GM23338 (cell line): Measurements from ENCODE around the gene GOLM1. TPM values are rescaled to one million over a fixed set of nuclear protein-coding genes. Genes with fewer than 3 reads are reported as not detected.

Experiments used
- ATAC-seq: fragments of 200-7000 bp; cut with Tn5 transposase; 3 replicates; pipeline ENCODE4 v1.9.1; 2020
- DNase-seq: peaks from one replicate; pipeline ENCODE4 v3.0.0-alpha.2; 2015; ENCODE audit warnings: low spot score
- H2AFZ ChIP-seq: fragments of 200-600 bp; sonication (generic); 2 replicates; pipeline ENCODE4 v1.8.0; 2016; ENCODE audit warnings: antibody characterized with exemption, mild to moderate bottlenecking, moderate library complexity
- H3F3A ChIP-seq: fragments of 200-600 bp; sonication (generic); replicated peaks from 2 replicates; pipeline ENCODE4 v1.8.0; 2017; ENCODE audit warnings: antibody characterized with exemption, mixed run types, low read depth
- H3K27ac ChIP-seq: fragments of 200-600 bp; sonication (generic); 2 replicates; pipeline ENCODE4 v1.6.1; 2016; ENCODE audit warnings: low read depth
- H3K27me3 ChIP-seq: fragments of 200-600 bp; sonication (generic); 2 replicates; pipeline ENCODE4 v1.8.0; 2016; ENCODE audit warnings: mild to moderate bottlenecking, mixed run types, moderate library complexity; ENCODE audit not compliant: insufficient read depth
- H3K36me3 ChIP-seq: fragments of 200-600 bp; sonication (generic); 2 replicates; pipeline ENCODE4 v1.8.0; 2016; ENCODE audit warnings: mild to moderate bottlenecking; ENCODE audit not compliant: insufficient read depth
- H3K4me1 ChIP-seq: fragments of 200-600 bp; sonication (generic); 2 replicates; pipeline ENCODE4 v1.8.0; 2016; ENCODE audit warnings: mild to moderate bottlenecking, moderate library complexity; ENCODE audit not compliant: insufficient read depth
- H3K4me2 ChIP-seq: fragments of 200-600 bp; sonication (generic); 2 replicates; pipeline ENCODE4 v1.7.1; 2017; ENCODE audit warnings: mixed run types
- H3K4me3 ChIP-seq: fragments of 200-600 bp; sonication (generic); 2 replicates; pipeline ENCODE4 v1.6.1; 2016; ENCODE audit warnings: mixed run types
- H3K79me2 ChIP-seq: fragments of 200-600 bp; sonication (generic); replicated peaks from 2 replicates; pipeline ENCODE4 v1.8.0; 2017; ENCODE audit warnings: mild to moderate bottlenecking; ENCODE audit not compliant: insufficient read depth
- H3K9me2 ChIP-seq: fragments of 200-600 bp; sonication (generic); 2 replicates; pipeline ENCODE4 v1.8.0; 2017; ENCODE audit not compliant: insufficient read depth
- H4K20me1 ChIP-seq: fragments of 200-600 bp; sonication (generic); replicated peaks from 2 replicates; pipeline ENCODE4 v1.8.0; 2017; ENCODE audit warnings: mild to moderate bottlenecking; ENCODE audit not compliant: insufficient read depth
- H3K27ac Mint-ChIP-seq: 2 replicates; pipeline ENCODE4 v1.8.0; 2020; ENCODE audit warnings: inconsistent platforms, mild to moderate bottlenecking, moderate library complexity, mixed read lengths
- H3K27me3 Mint-ChIP-seq: 3 replicates; pipeline ENCODE4 v1.8.0; 2022; ENCODE audit warnings: low read depth, mild to moderate bottlenecking, moderate library complexity, mixed read lengths, inconsistent platforms; ENCODE audit not compliant: insufficient read depth, poor library complexity
- H3K36me3 Mint-ChIP-seq: 3 replicates; pipeline ENCODE4 v1.8.0; 2021; ENCODE audit warnings: low read depth, mild to moderate bottlenecking, inconsistent platforms, moderate library complexity, mixed read lengths
- H3K4me1 Mint-ChIP-seq: 3 replicates; pipeline ENCODE4 v1.8.0; 2020; ENCODE audit warnings: mild to moderate bottlenecking, inconsistent platforms, mixed read lengths
- H3K4me3 Mint-ChIP-seq: 3 replicates; pipeline ENCODE4 v1.8.0; 2021; ENCODE audit warnings: moderate library complexity, mild to moderate bottlenecking, inconsistent platforms, mixed read lengths
- H3K9me3 Mint-ChIP-seq: 3 replicates; pipeline ENCODE4 v1.8.0; 2020; ENCODE audit warnings: moderate library complexity, mild to moderate bottlenecking, inconsistent platforms, mixed read lengths
- CREB1 ChIP-seq: fragments of 250-450 bp; sonication (Bioruptor Pico); IDR thresholded peaks from 2 replicates; pipeline ENCODE4 v1.5.0; 2020; ENCODE audit warnings: low read depth, mild to moderate bottlenecking, moderate library complexity
- EZH2 ChIP-seq: fragments of 200-600 bp; sonication (generic); IDR thresholded peaks from one replicate; pipeline ENCODE4 v1.8.0; 2017; ENCODE audit warnings: antibody characterized with exemption, mild to moderate bottlenecking, low read depth; ENCODE audit not compliant: unreplicated experiment
- EZH2phosphoT487 ChIP-seq: fragments of 200-600 bp; sonication (generic); IDR thresholded peaks from one replicate; pipeline ENCODE4 v1.8.1; 2018; ENCODE audit warnings: antibody characterized with exemption; ENCODE audit not compliant: unreplicated experiment
- JUNB ChIP-seq: IDR thresholded peaks from one replicate; pipeline ENCODE4 v1.6.1; 2016; ENCODE audit warnings: antibody characterized with exemption; ENCODE audit not compliant: unreplicated experiment
- NANOG ChIP-seq: IDR thresholded peaks from 2 replicates; pipeline ENCODE4 v1.6.1; 2016; ENCODE audit warnings: antibody characterized with exemption, borderline replicate concordance
- POLR2AphosphoS5 ChIP-seq: IDR thresholded peaks from 2 replicates; pipeline ENCODE4 v1.6.1; 2016; ENCODE audit warnings: antibody characterized with exemption, low read depth
- ZNF114 ChIP-seq: fragments of 250-450 bp; sonication (Bioruptor Pico); IDR thresholded peaks from 2 replicates; pipeline ENCODE4 v1.5.0; 2020; ENCODE audit warnings: mild to moderate bottlenecking, moderate library complexity
- polyA plus RNA-seq: library from polyadenylated mRNA; unstranded; fragments of >200 nt; fragmentation: Nextera tagmentation; extraction: Ambion mirVana; gene quantifications from 2 replicates; pipeline ENCODE4 v1.2.1, GENCODE V29; 2016
- total RNA-seq: library from RNA; depleted of rRNA; stranded (reverse); fragments of >200 nt; shearing (Covaris generic); gene quantifications from 2 replicates; pipeline ENCODE4 v1.2.3, GENCODE V29; 2014
- TF ChIP-seq, protein P1 (sequence below): IDR thresholded peaks from one replicate; pipeline ENCODE4 v1.6.1; 2018; ENCODE audit warnings: antibody characterized with exemption; ENCODE audit not compliant: unreplicated experiment
- TF ChIP-seq, protein P2 (sequence below): IDR thresholded peaks from 2 replicates; pipeline ENCODE4 v1.6.1; 2016; ENCODE audit warnings: antibody characterized with exemption
- TF ChIP-seq, protein P3 (sequence below), 2 experiments: fragments of 200-600 bp in 1 of 2; sonication (generic) in 1 of 2; conservative IDR thresholded peaks; 2 replicates each; pipeline versions ENCODE4 v1.5.1 to v1.6.1; 2016 to 2017; ENCODE audit warnings: antibody characterized with exemption in 2 of 2, low read depth in 2 of 2, mild to moderate bottlenecking in 2 of 2, moderate library complexity in 1 of 2

GOLM1 gene
- total and polyA plus RNA-seq, 2 experiments from 2014 or later = 58.3 to 92.4 TPM

DNA sequence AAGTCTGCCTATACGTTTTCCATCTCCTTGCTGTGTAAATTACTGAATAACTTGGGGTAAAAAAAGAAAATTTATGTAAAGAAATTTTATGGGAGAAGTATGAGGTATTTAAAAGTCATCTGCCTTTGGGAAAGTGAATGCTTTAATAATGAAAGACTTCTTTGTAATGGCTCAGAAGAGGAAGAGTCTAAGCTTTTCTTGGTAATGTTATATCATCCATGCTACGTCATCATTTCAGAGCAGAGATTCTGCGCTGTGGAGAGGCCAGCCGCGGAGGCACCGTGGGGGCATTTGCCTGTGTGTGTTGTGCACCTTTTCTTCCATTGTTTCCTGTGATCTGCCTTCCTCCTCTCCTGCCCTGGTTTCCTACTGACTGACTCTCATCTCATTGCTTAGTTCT, 78.2 kb downstream of the GOLM1 start (continued):
- TF ChIP-seq, protein P1, sequence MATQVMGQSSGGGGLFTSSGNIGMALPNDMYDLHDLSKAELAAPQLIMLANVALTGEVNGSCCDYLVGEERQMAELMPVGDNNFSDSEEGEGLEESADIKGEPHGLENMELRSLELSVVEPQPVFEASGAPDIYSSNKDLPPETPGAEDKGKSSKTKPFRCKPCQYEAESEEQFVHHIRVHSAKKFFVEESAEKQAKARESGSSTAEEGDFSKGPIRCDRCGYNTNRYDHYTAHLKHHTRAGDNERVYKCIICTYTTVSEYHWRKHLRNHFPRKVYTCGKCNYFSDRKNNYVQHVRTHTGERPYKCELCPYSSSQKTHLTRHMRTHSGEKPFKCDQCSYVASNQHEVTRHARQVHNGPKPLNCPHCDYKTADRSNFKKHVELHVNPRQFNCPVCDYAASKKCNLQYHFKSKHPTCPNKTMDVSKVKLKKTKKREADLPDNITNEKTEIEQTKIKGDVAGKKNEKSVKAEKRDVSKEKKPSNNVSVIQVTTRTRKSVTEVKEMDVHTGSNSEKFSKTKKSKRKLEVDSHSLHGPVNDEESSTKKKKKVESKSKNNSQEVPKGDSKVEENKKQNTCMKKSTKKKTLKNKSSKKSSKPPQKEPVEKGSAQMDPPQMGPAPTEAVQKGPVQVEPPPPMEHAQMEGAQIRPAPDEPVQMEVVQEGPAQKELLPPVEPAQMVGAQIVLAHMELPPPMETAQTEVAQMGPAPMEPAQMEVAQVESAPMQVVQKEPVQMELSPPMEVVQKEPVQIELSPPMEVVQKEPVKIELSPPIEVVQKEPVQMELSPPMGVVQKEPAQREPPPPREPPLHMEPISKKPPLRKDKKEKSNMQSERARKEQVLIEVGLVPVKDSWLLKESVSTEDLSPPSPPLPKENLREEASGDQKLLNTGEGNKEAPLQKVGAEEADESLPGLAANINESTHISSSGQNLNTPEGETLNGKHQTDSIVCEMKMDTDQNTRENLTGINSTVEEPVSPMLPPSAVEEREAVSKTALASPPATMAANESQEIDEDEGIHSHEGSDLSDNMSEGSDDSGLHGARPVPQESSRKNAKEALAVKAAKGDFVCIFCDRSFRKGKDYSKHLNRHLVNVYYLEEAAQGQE = no peak
- TF ChIP-seq NANOG (no peak), POLR2AphosphoS5 (no peak), CREB1 (CRISPR knock-in tag) (no peak), EZH2 (no peak), EZH2phosphoT487 (no peak)
- TF ChIP-seq, protein P2, sequence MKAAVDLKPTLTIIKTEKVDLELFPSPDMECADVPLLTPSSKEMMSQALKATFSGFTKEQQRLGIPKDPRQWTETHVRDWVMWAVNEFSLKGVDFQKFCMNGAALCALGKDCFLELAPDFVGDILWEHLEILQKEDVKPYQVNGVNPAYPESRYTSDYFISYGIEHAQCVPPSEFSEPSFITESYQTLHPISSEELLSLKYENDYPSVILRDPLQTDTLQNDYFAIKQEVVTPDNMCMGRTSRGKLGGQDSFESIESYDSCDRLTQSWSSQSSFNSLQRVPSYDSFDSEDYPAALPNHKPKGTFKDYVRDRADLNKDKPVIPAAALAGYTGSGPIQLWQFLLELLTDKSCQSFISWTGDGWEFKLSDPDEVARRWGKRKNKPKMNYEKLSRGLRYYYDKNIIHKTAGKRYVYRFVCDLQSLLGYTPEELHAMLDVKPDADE = no peak

DNA sequence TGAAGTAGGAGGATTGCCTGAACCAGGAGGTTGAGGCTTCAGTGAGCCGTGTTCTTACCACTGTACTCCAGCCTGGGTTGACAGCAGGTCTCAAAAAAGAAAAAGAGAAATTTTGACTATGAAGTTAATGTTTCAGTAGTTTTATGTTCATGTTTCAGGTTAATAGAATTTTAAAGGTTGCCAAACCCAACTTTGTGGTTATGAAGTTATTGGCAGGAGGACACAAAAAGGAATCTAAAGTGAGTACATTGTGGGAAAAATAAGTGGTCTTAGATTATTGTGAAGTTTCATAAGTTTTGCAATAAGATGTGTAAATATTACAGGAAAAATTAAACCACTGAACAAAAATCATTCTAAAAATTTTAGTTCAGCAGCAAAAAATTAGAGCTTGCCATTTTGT, 78.6 kb downstream of the GOLM1 start:
- no peak for ATAC-seq
- peaks cover 64% of the 10 kb centered on the region for H3K36me3 Mint-ChIP-seq

DNA sequence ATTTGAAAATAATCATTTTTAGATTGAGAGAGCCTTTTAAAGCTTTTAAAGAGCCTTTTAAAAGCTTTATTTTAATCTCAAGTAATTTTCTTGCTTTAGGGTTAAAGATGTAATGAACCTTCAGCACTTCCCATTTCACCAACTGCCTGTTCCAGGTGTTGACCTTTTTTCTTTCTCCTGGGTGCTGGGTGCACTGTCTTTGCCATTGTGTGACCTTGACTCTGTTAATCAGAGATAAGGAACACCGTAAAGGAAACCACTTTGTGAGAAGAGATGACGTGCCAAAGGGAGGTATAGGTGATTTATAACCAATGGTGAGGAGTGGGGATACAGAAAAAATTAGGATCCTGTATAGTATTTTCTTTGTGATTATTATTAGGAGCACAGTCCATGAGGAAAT, 90.2 kb downstream of the GOLM1 start:
- Mint-ChIP-seq H3K9me3 (peaks cover 16% of the 10 kb centered on the region; the same call in 2 of the 3 replicates), H3K4me1 (no peaks in the 10 kb centered on the region), H3K27ac (no peak overlapping the region), H3K36me3 (peaks cover 72% of the 10 kb centered on the region), H3K4me3 (no peak overlapping the region), H3K27me3 (no peaks in the 10 kb centered on the region)
- no peak overlapping the region for H2AFZ ChIP-seq
- no peak for DNase-seq
- no peaks in the 10 kb centered on the region for H3K27me3 ChIP-seq
- H3F3A ChIP-seq = no peaks in the 10 kb centered on the region
- peaks cover 46% of the 10 kb centered on the region for H3K36me3 ChIP-seq
- H3K79me2 ChIP-seq = no peaks in the 10 kb centered on the region
- H3K27ac ChIP-seq = no peak overlapping the region
- TF ChIP-seq POLR2AphosphoS5 (no peak), EZH2 (no peak), JUNB (no peak), NANOG (no peak)
- TF ChIP-seq, protein P3, sequence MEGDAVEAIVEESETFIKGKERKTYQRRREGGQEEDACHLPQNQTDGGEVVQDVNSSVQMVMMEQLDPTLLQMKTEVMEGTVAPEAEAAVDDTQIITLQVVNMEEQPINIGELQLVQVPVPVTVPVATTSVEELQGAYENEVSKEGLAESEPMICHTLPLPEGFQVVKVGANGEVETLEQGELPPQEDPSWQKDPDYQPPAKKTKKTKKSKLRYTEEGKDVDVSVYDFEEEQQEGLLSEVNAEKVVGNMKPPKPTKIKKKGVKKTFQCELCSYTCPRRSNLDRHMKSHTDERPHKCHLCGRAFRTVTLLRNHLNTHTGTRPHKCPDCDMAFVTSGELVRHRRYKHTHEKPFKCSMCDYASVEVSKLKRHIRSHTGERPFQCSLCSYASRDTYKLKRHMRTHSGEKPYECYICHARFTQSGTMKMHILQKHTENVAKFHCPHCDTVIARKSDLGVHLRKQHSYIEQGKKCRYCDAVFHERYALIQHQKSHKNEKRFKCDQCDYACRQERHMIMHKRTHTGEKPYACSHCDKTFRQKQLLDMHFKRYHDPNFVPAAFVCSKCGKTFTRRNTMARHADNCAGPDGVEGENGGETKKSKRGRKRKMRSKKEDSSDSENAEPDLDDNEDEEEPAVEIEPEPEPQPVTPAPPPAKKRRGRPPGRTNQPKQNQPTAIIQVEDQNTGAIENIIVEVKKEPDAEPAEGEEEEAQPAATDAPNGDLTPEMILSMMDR (conservative IDR thresholded peaks at IDR 0.05; ENCODE audit: low read depth in 2 of 2) = no peak
- TF ChIP-seq, protein P1 = no peak
- H3K4me2 ChIP-seq = no peak overlapping the region
- H3K9me2 ChIP-seq = no peaks in the 10 kb centered on the region
- H3K4me1 ChIP-seq = no peaks in the 10 kb centered on the region
- no peaks in the 10 kb centered on the region for H4K20me1 ChIP-seq
- no peak for ATAC-seq
- no peak overlapping the region for H3K4me3 ChIP-seq

More for the DNA sequence above, 78.6 kb downstream of the GOLM1 start:
- Histone ChIP-seq H3K27ac (no peak overlapping the region), H3K4me3 (no peak overlapping the region), H3K4me2 (no peak overlapping the region), H3K79me2 (no peaks in the 10 kb centered on the region), H3K9me2 (no peaks in the 10 kb centered on the region), H3F3A (no peaks in the 10 kb centered on the region), H3K36me3 (peaks cover 36% of the 10 kb centered on the region), H3K4me1 (no peaks in the 10 kb centered on the region), H3K27me3 (no peaks in the 10 kb centered on the region), H4K20me1 (no peaks in the 10 kb centered on the region; the same call in 1 of the 2 replicates), H2AFZ (no peak overlapping the region)
- H3K27ac Mint-ChIP-seq = no peak overlapping the region
- DNase-seq = no peak
- no peaks in the 10 kb centered on the region; the same call in 2 of the 3 replicates for H3K9me3 Mint-ChIP-seq
- H3K4me3 Mint-ChIP-seq = no peak overlapping the region
- TF ChIP-seq NANOG (no peak), ZNF114 (CRISPR knock-in tag) (no peak)
- H3K4me1 Mint-ChIP-seq = no peaks in the 10 kb centered on the region
- H3K27me3 Mint-ChIP-seq = no peaks in the 10 kb centered on the region
